Tibial artery (tissue), 4 donors: ENCODE results near the gene WIPI1.

ENCODE experiments used
- DNase-seq, 2 donors: peaks; one replicate each; pipeline ENCODE4 v3.0.0-alpha.2; 2019
- H3K27ac ChIP-seq, 2 donors: fragments of 200-600 bp; sonication (generic) in 1 of 2; 1 replicate in 1 of 2; 2 replicates in 1 of 2; pipeline ENCODE4 v1.5.1; 2018 to 2019; ENCODE audit warnings: mild to moderate bottlenecking in 1 of 2
- H3K27me3 ChIP-seq, 2 donors: fragments of 200-600 bp; sonication (generic) in 1 of 2; one replicate each; pipeline versions ENCODE4 v1.5.1 to v1.6.0; 2016 to 2019
- H3K36me3 ChIP-seq, 3 donors: fragments of 200-600 bp; sonication (generic) in 2 of 3; one replicate each; pipeline ENCODE4 v1.5.1; 2016 to 2019; ENCODE audit warnings: mild to moderate bottlenecking in 2 of 3
- H3K4me1 ChIP-seq, 4 donors: fragments of 200-600 bp; sonication (generic) in 2 of 4; 1 replicate in 3 of 4; 2 replicates in 1 of 4; pipeline ENCODE4 v1.5.1; 2016 to 2019
- H3K4me3 ChIP-seq, 2 donors: fragments of 200-600 bp; sonication (generic) in 1 of 2; 1 replicate in 1 of 2; 2 replicates in 1 of 2; pipeline ENCODE4 v1.5.1; 2018 to 2019; ENCODE audit warnings: mild to moderate bottlenecking in 2 of 2
- H3K9me3 ChIP-seq, 3 donors: fragments of 200-600 bp; sonication (generic) in 1 of 3; one replicate each; pipeline ENCODE4 v1.5.1; 2016 to 2019
- CTCF ChIP-seq, 2 experiments: fragments of 200-600 bp in 1 of 2; fragments of 450-650 bp in 1 of 2; IDR thresholded peaks; one replicate each; pipeline ENCODE4 v1.5.1; 2017 to 2019; ENCODE audit warnings: antibody characterized with exemption in 2 of 2, mild to moderate bottlenecking in 1 of 2, moderate library complexity in 1 of 2
- intact Hi-C: fragments of 100-400 bp; cut with DNase I; formaldehyde crosslinking; loops from one replicate; pipeline ENCODE4 v1.15.0; 2023; ENCODE audit warnings: low total_unique reads

The WIPI1 gene

GRCh38 chr17:68435876-68436842 lies 21.1 kb downstream of the WIPI1 start:
- no peaks in the 10 kb centered on the region for H3K4me1 ChIP-seq
- no peaks in the 10 kb centered on the region for H3K27me3 ChIP-seq
- DNase-seq = peak; percentile 68 to 79
- intact Hi-C loops = loop anchor here (10.0 kb wide), 1 partner anchor 171 kb away; no protein-coding TSS in a partner anchor
- H3K4me3 ChIP-seq = no peak overlapping the region
- peak; percentile 72 to 86 for TF ChIP-seq CTCF (IDR thresholded peaks at IDR 0.05)
- H3K27ac ChIP-seq = no peak overlapping the region
- H3K36me3 ChIP-seq = peaks cover 52 to 81% (median 59%) of the 10 kb centered on the region in 3 donors
- H3K9me3 ChIP-seq = no peaks in the 10 kb centered on the region

DNA sequence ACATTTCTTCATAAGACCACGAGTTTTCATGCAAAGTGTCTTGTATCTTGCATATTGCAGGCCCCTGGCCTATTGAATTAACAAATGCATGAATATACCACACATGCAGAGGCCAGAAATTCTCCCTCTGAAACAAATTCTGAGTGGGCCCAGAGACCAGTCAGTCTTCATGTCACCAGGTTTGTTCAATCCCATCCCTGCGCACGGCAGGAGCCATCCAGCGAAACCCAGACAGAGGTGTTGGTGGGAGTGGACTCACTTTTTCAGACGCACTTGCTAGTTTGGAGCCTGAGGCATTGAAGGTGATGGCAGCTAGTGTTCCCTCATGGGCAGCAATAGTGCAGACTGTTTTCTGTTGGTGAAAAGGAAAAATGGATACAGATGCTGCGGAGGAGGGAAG lies 21.9 kb downstream of the WIPI1 start:
- H3K27ac ChIP-seq = no peak overlapping the region
- H3K27me3 ChIP-seq = no peaks in the 10 kb centered on the region
- TF ChIP-seq CTCF (IDR thresholded peaks at IDR 0.05) = no peak
- H3K4me1 ChIP-seq = no peaks in the 10 kb centered on the region
- no peaks in the 10 kb centered on the region for H3K9me3 ChIP-seq
- H3K4me3 ChIP-seq = no peak overlapping the region
- peaks cover 55 to 81% (median 63%) of the 10 kb centered on the region in 3 donors for H3K36me3 ChIP-seq
- intact Hi-C loops = loop anchor here (10.0 kb wide), 1 partner anchor 171 kb away; no protein-coding TSS in a partner anchor
- peak in 1 of 2 donors; percentile 55 for DNase-seq

- peak in 1 of 2 donors; percentile 31 for DNase-seq
- intact Hi-C loops = loop anchor here (10.0 kb wide), 1 partner anchor 169 kb away; no protein-coding TSS in a partner anchor
- Histone ChIP-seq H3K9me3 (no peaks in the 10 kb centered on the region), H3K27ac (no peak overlapping the region), H3K4me3 (no peak overlapping the region), H3K27me3 (no peaks in the 10 kb centered on the region), H3K4me1 (no peaks in the 10 kb centered on the region), H3K36me3 (peaks cover 69 to 81% (median 70%) of the 10 kb centered on the region in 3 donors)
- no peak for TF ChIP-seq CTCF (IDR thresholded peaks at IDR 0.05)
These were observed 23.3 kb downstream of the WIPI1 start for GRCh38 chr17:68433911-68434508.

DNA sequence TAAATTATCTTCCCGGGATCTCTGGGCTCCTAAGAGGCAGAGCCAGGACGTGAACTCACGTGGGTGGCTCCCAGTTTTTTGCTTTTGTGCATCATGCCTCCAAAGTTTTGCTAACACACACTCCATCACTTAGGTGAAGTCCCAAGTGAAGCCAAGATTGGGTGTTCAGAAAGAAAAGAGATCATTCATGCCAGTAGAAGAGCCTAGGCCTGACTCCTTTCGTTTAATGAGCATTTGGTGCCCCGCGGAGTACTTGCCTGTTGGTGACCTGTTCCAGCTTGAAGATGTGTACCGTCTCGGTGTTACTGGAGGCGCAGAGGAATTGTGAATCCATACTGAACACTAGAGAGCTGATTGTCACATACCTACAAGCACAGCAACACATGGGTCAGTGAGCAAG lies 24.1 kb downstream of the WIPI1 start:
- intact Hi-C loops = loop anchor here (10.0 kb wide), 1 partner anchor 168 kb away; no protein-coding TSS in a partner anchor
- H3K4me1 ChIP-seq = no peaks in the 10 kb centered on the region
- no peak for TF ChIP-seq CTCF (IDR thresholded peaks at IDR 0.05)

GRCh38 chr17:68432086-68432864 lies 25.0 kb downstream of the WIPI1 start:
- H3K27me3 ChIP-seq = no peaks in the 10 kb centered on the region
- no peak overlapping the region for H3K4me3 ChIP-seq
- H3K27ac ChIP-seq = no peak overlapping the region
- no peak for TF ChIP-seq CTCF (IDR thresholded peaks at IDR 0.05)
- DNase-seq = peak in 1 of 2 donors; percentile 51
- intact Hi-C loops = loop anchor here (10.0 kb wide), 1 partner anchor 167 kb away; no protein-coding TSS in a partner anchor
- no peaks in the 10 kb centered on the region for H3K9me3 ChIP-seq
- H3K4me1 ChIP-seq = no peaks in the 10 kb centered on the region
- peaks cover 86 to 89% (median 87%) of the 10 kb centered on the region in 3 donors for H3K36me3 ChIP-seq

More for the DNA sequence above, 24.1 kb downstream of the WIPI1 start:
- Histone ChIP-seq H3K4me3 (no peak overlapping the region), H3K27me3 (no peaks in the 10 kb centered on the region), H3K36me3 (peaks cover 77 to 81% (median 78%) of the 10 kb centered on the region in 3 donors), H3K9me3 (no peaks in the 10 kb centered on the region), H3K27ac (no peak overlapping the region)
- DNase-seq = peak in 1 of 2 donors; percentile 25
